K562 (cell line): Measurements from ENCODE around the gene LHPP.

Source experiments
- ATF6 ChIP-seq: sonication (generic); formaldehyde crosslinking; IDR thresholded peaks from 2 replicates; pipeline ENCODE4 v1.4.0; 2020; ENCODE audit warnings: mild to moderate bottlenecking, missing genetic modification reagents
- ELF4 ChIP-seq: fragments of 450-650 bp; formaldehyde crosslinking; IDR thresholded peaks from 2 replicates; pipeline ENCODE4 v1.4.0; 2022; ENCODE audit warnings: missing genetic modification characterization
- POLR2A ChIP-seq: fragments of 450-650 bp; conservative IDR thresholded peaks from 2 replicates; pipeline ENCODE4 v1.6.1; 2016
- PTRF ChIP-seq: fragments of 450-650 bp; IDR thresholded peaks from 2 replicates; pipeline ENCODE4 v1.6.1; 2016; ENCODE audit warnings: mild to moderate bottlenecking, missing genetic modification characterization, missing compliant biosample characterization
- RNF219 ChIP-seq: fragments of 250-450 bp; sonication (Bioruptor Pico); IDR thresholded peaks from 2 replicates; pipeline ENCODE4 v1.5.0; 2022; ENCODE audit warnings: mild to moderate bottlenecking
- XRCC5 ChIP-seq: fragments of 200-400 bp; formaldehyde crosslinking; IDR thresholded peaks from 2 replicates; pipeline ENCODE4 v1.6.1; 2017; ENCODE audit warnings: low read depth, mild to moderate bottlenecking, low read length

- TF ChIP-seq POLR2A, result no peak
- TF ChIP-seq PTRF (tag), result no peak
- no peak for TF ChIP-seq XRCC5
- TF ChIP-seq RNF219 (CRISPR knock-in tag), result no peak
- TF ChIP-seq ELF4 (CRISPR knock-in tag), result no peak
- TF ChIP-seq ATF6 (CRISPR knock-in tag), result no peak
Measured at GRCh38 chr10:124455441-124455840, 6.2 kb upstream of the LHPP start.
